Measurements from ENCODE around the gene TMEM88. TPM values are rescaled to one million over a fixed set of nuclear protein-coding genes. Genes with fewer than 3 reads are reported as not detected.
A peak's percentile ranks its signal among the peaks of the same experiment; 100 is the strongest.
"Not testable (repeated sequence)": the region's sequence is repeated elsewhere in the genome, so short reads cannot be mapped to it uniquely, and the experiment has no call there.

The TMEM88 gene
- total RNA-seq, 1 experiment from 2014 or later: 0.43 TPM

- DNase-seq (ENCODE audit: low spot score): peak; percentile 29
Measured at GRCh38 chr17:7856011-7856810, 1.3 kb downstream of the TMEM88 start.

GRCh38 chr17:7856811-7857712 is 2.2 kb downstream of the TMEM88 start, which contains the start of gene NAA38:
NAA38 (minus strand) TSS chr17:7857559; CDS start chr17:7857463, 96 bp downstream.
- peak; percentile 93 for DNase-seq (ENCODE audit: low spot score)

- DNase-seq (ENCODE audit: low spot score): peak; percentile 87
Measured at GRCh38 chr17:7857713-7858521, 3.1 kb downstream of the TMEM88 start, which contains the start of gene CYB5D1. CYB5D1 (plus strand) TSS chr17:7858003; CDS start chr17:7858135, 132 bp downstream.

GRCh38 chr17:7858522-7858810 is 3.6 kb downstream of the TMEM88 start:
- no peak for DNase-seq (ENCODE audit: low spot score)

- no peak for DNase-seq (ENCODE audit: low spot score)
Measured at GRCh38 chr17:7859028-7859427, 4.2 kb downstream of the TMEM88 start.

GRCh38 chr17:7862692-7863437 is 8.0 kb downstream of the TMEM88 start:
- peak; percentile 50 for DNase-seq (ENCODE audit: low spot score)

GRCh38 chr17:7864384-7864783 is 9.5 kb downstream of the TMEM88 start:
- not testable (repeated sequence) for DNase-seq (ENCODE audit: low spot score)

GRCh38 chr17:7864995-7865650 is 10.3 kb downstream of the TMEM88 start:
- DNase-seq (ENCODE audit: low spot score): no peak

- no peak for DNase-seq (ENCODE audit: low spot score)
Measured at GRCh38 chr17:7867881-7868329, 13.0 kb downstream of the TMEM88 start.

GRCh38 chr17:7873051-7873450 is 18.2 kb downstream of the TMEM88 start:
- no peak for DNase-seq (ENCODE audit: low spot score)

GRCh38 chr17:7875804-7876370 is 21.0 kb downstream of the TMEM88 start:
- no peak for DNase-seq (ENCODE audit: low spot score)

- no peak for DNase-seq (ENCODE audit: low spot score)
Measured at GRCh38 chr17:7878234-7878633, 23.4 kb downstream of the TMEM88 start.

- DNase-seq (ENCODE audit: low spot score): no peak
Measured at GRCh38 chr17:7880076-7880868, 25.4 kb downstream of the TMEM88 start.

GRCh38 chr17:7881276-7882054 is 26.6 kb downstream of the TMEM88 start:
- no peak for DNase-seq (ENCODE audit: low spot score)

GRCh38 chr17:7882068-7882467 is 27.2 kb downstream of the TMEM88 start:
- DNase-seq (ENCODE audit: low spot score): no peak

- DNase-seq (ENCODE audit: low spot score): no peak
Measured at GRCh38 chr17:7882629-7883028, 27.8 kb downstream of the TMEM88 start.

GRCh38 chr17:7883781-7884386 is 29.0 kb downstream of the TMEM88 start:
- peak; percentile 16 for DNase-seq (ENCODE audit: low spot score)
